ENCODE measurements around the gene MYRFL.

Gene MYRFL

DNA sequence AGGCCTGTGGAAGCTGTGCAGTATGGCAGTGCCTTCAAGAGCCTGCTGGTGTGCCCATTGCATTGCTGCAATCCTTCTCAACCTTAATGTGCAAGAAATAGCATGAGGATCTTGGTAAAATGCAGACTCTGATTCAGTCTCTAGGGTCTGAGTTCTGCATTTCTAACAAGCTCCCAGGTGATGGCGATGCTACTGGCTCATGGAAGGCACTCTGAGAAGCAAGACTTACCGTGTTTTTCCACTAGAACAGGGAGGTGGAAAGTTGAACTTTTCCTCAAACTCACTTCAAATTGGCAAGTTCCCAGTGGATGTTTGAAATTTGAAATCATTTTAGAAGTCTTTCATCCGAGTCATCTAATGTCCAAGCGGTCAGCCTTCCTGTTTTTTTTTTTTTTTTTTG is 55.5 kb downstream of the MYRFL start:
- no peaks in the 10 kb centered on the region for H3K36me3 ChIP-seq (ENCODE audit: control insufficient read depth, insufficient read depth, low read length)
- H3K9ac ChIP-seq (ENCODE audit: low read depth, low read length) = no peak overlapping the region
- no peaks in the 10 kb centered on the region for H3K4me1 ChIP-seq (ENCODE audit: control insufficient read depth, insufficient read depth, low read length)
- H3K9me3 ChIP-seq (ENCODE audit: control insufficient read depth, insufficient read depth, low read length) = no peaks in the 10 kb centered on the region
- H3K27me3 ChIP-seq (ENCODE audit: control insufficient read depth, insufficient read depth, low read length) = no peaks in the 10 kb centered on the region
- no peak overlapping the region for H3K4me3 ChIP-seq (ENCODE audit: low read depth, low read length)

DNA sequence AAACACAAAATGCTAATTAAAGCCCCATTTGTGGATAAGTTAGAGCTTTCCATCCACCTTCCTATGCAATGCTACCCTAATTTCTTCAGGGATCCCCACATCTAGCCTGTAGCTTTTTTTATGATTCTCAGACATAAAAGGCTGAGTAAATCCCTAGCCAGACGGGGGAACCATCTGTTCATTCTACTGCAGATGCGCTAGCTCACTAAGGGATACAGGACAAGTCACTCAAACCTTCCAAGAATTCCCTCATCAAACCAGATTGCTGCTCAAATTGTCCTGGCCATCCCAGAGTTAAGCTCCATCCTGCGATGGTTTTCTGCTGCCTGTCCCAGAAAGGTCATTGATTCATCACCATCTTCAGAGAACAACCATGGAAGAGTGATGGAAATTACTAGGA is 56.7 kb downstream of the MYRFL start:
- H3K9ac ChIP-seq (ENCODE audit: low read depth, low read length) = no peak overlapping the region

DNA sequence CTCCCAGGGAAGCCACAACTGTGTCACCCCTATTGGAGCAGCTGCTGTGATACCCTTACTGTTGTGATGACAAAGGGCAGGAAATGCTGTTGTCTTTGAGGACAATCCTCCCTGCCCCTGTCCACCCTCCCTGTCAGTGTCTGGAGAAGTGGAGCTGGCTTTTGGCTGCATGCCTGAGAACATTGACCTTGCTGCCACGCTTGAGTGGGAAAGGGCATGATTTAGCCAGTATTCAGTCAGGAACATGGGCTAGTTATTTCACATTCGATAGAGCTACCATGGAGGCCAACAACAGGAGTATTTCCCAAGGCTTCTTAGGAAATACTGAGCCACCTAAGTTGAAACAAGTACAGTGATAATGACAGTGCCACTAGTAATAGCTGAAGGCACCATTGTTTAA is 59.4 kb downstream of the MYRFL start:
- Histone ChIP-seq H3K4me3 (ENCODE audit: low read depth, low read length) (no peak overlapping the region), H3K4me1 (ENCODE audit: control insufficient read depth, insufficient read depth, low read length) (no peaks in the 10 kb centered on the region), H3K36me3 (ENCODE audit: control insufficient read depth, insufficient read depth, low read length) (no peaks in the 10 kb centered on the region), H3K9ac (ENCODE audit: low read depth, low read length) (no peak overlapping the region), H3K9me3 (ENCODE audit: control insufficient read depth, insufficient read depth, low read length) (no peaks in the 10 kb centered on the region), H3K27me3 (ENCODE audit: control insufficient read depth, insufficient read depth, low read length) (no peaks in the 10 kb centered on the region)

More for the DNA sequence above, 56.7 kb downstream of the MYRFL start:
- no peak overlapping the region for H3K4me3 ChIP-seq (ENCODE audit: low read depth, low read length)
- H3K27me3 ChIP-seq (ENCODE audit: control insufficient read depth, insufficient read depth, low read length) = no peaks in the 10 kb centered on the region
- H3K4me1 ChIP-seq (ENCODE audit: control insufficient read depth, insufficient read depth, low read length) = no peaks in the 10 kb centered on the region
- H3K9me3 ChIP-seq (ENCODE audit: control insufficient read depth, insufficient read depth, low read length) = no peaks in the 10 kb centered on the region
- H3K36me3 ChIP-seq (ENCODE audit: control insufficient read depth, insufficient read depth, low read length) = no peaks in the 10 kb centered on the region

DNA sequence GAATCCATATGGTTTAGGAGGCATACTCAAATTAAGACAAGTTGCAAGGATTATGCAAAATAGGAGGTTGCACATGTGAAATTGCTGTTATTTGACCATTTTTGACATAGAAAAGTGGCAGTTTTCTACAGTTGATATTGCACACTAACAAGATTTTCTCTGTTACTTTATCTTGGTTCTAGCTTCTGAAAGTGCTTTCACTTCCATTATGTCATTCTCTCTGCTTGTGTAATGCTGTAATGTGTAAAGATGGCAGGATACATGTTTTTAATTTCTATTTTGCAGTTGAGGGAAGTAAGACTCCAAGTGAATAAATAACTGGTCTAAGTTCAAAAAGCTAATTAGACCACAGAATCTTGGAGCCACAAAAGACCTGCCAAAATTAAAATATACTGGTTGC is 60.6 kb downstream of the MYRFL start:
- H3K27me3 ChIP-seq (ENCODE audit: control insufficient read depth, insufficient read depth, low read length) = no peaks in the 10 kb centered on the region
- no peaks in the 10 kb centered on the region for H3K9me3 ChIP-seq (ENCODE audit: control insufficient read depth, insufficient read depth, low read length)
- H3K4me1 ChIP-seq (ENCODE audit: control insufficient read depth, insufficient read depth, low read length) = no peaks in the 10 kb centered on the region
- H3K9ac ChIP-seq (ENCODE audit: low read depth, low read length) = no peak overlapping the region
- no peak overlapping the region for H3K4me3 ChIP-seq (ENCODE audit: low read depth, low read length)
- no peaks in the 10 kb centered on the region for H3K36me3 ChIP-seq (ENCODE audit: control insufficient read depth, insufficient read depth, low read length)

DNA sequence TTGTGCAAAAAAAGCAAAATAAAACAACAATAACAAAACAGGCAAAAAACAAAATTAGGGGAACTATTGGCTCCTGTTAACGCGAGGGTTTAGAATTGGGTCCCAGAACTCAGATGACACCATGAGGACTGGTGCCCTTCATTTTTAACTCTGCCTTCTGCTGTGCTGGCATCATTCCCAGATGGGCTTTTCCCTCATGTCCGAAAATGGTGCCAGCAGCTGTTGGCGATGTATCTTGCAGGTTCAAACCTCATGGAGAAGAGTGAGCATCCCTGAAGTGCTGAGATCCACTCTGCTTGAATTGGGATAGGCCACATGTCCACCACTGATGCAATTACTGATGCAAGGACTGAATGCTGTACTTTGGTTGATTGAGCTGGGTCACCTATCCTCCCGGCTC is 61.1 kb downstream of the MYRFL start:
- Histone ChIP-seq H3K9me3 (ENCODE audit: control insufficient read depth, insufficient read depth, low read length) (no peaks in the 10 kb centered on the region), H3K9ac (ENCODE audit: low read depth, low read length) (no peak overlapping the region), H3K27me3 (ENCODE audit: control insufficient read depth, insufficient read depth, low read length) (no peaks in the 10 kb centered on the region), H3K36me3 (ENCODE audit: control insufficient read depth, insufficient read depth, low read length) (no peaks in the 10 kb centered on the region), H3K4me3 (ENCODE audit: low read depth, low read length) (no peak overlapping the region), H3K4me1 (ENCODE audit: control insufficient read depth, insufficient read depth, low read length) (no peaks in the 10 kb centered on the region)

DNA sequence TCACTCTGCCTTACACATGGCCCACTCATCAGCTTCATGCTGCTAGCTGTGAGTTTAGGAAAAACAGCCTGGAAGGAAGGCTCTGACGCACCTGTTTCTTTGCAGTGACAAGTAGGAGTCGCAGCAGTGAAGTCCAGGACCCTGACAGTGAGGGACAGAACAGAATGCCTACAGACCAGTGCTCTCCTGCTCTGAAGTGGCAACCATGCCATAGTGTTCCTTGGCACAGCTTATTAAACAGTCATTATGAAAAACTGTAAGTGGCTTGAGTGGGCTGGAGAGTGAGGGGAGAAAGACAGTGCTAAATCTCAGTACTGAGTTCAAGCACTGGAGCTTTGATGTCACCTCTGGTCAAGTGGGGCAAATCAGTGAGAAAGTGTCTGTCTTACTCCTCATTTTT is 61.7 kb downstream of the MYRFL start:
- no peak overlapping the region for H3K4me3 ChIP-seq (ENCODE audit: low read depth, low read length)
- H3K4me1 ChIP-seq (ENCODE audit: control insufficient read depth, insufficient read depth, low read length) = no peaks in the 10 kb centered on the region
- H3K27me3 ChIP-seq (ENCODE audit: control insufficient read depth, insufficient read depth, low read length) = no peaks in the 10 kb centered on the region
- no peak overlapping the region for H3K9ac ChIP-seq (ENCODE audit: low read depth, low read length)
- H3K9me3 ChIP-seq (ENCODE audit: control insufficient read depth, insufficient read depth, low read length) = no peaks in the 10 kb centered on the region
- H3K36me3 ChIP-seq (ENCODE audit: control insufficient read depth, insufficient read depth, low read length) = no peaks in the 10 kb centered on the region

DNA sequence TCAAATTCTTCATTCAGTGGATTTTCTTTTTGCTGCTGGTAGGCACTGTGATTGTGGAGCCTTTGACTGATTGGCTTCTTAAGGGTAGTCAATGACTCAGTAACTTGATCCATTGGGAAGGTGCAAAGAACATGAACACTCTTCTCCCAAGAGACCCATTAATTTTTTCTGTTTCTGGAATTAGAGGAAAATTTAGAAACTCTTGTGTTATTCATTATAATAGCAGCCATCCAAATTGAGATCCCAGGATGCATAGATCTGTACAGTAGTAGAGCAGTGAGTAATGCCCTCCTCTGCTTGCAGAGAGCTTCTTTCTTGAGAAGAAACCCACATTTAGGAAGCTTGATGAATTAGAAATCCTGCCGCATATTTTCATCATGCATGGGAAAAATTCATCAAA is 63.9 kb downstream of the MYRFL start:
- H3K4me3 ChIP-seq (ENCODE audit: low read depth, low read length) = no peak overlapping the region
- no peaks in the 10 kb centered on the region for H3K9me3 ChIP-seq (ENCODE audit: control insufficient read depth, insufficient read depth, low read length)
- H3K4me1 ChIP-seq (ENCODE audit: control insufficient read depth, insufficient read depth, low read length) = no peaks in the 10 kb centered on the region
- no peaks in the 10 kb centered on the region for H3K27me3 ChIP-seq (ENCODE audit: control insufficient read depth, insufficient read depth, low read length)
- no peaks in the 10 kb centered on the region for H3K36me3 ChIP-seq (ENCODE audit: control insufficient read depth, insufficient read depth, low read length)
- H3K9ac ChIP-seq (ENCODE audit: low read depth, low read length) = no peak overlapping the region

DNA sequence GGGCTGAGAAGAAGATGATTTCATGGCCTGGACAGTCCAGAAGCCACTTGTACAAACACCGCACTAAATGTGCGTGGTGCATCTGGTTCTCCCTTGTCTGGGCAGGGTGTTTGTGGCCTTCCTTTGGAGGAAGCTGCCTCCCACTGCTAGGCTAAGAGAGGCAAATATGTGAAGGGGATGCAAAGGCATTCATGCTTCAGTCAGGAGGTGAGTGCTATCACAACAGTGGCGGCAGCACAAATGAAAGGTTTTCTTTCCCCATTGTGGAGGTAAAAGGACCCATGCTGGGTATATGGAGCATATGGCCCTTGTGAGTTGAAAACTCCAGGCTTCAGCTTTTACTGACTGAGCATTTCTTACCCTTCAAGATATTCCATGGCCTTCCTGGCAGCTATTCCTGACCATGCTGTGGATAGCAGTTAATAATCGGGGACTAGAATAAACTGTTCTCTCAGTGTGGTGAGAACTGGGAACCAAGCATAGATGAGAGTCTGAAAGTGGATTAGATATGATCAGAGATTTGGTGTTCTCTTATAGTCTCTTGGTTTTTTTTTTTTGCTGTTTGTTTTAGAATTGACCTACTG is 69.9 kb downstream of the MYRFL start:
- Histone ChIP-seq H3K9ac (ENCODE audit: low read depth, low read length) (no peak overlapping the region), H3K4me1 (ENCODE audit: control insufficient read depth, insufficient read depth, low read length) (peaks cover 29% of the 10 kb centered on the region), H3K36me3 (ENCODE audit: control insufficient read depth, insufficient read depth, low read length) (no peaks in the 10 kb centered on the region), H3K27me3 (ENCODE audit: control insufficient read depth, insufficient read depth, low read length) (no peaks in the 10 kb centered on the region), H3K4me3 (ENCODE audit: low read depth, low read length) (no peak overlapping the region), H3K9me3 (ENCODE audit: control insufficient read depth, insufficient read depth, low read length) (no peaks in the 10 kb centered on the region)

DNA sequence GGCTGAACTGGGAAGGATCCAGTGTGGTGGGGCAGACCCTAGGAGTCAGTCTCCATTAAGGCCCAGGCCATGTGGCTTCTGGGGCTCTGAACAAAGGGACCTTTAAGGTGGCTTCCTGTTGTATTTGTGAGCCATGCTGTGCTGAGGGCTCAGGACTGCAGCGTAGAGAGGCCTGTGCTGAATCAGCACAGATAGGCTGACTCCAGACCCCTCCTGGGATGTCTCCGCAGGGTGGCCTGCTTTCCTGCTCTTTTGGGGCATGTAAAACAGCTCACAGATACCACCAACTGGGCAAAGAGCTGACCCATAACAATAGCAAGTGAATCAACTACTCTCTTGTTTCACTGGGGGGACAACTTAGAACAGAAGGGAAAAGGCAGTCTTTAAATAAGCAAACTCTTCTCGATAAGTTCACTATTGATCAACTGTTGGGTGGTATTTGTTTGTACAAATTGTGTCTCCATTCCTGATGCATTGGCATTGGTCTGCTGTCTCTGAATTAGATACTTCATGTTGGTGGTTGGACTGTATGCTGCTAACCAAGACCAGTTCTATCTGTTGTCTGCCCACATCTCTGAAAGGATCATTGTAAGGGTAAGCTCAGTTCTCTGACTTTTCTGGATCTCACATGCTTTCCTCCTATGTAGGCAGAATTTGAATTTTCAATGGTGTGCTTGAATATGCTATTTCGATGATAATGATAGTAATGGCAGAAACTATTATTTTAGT is 71.8 kb downstream of the MYRFL start:
- Histone ChIP-seq H3K36me3 (ENCODE audit: control insufficient read depth, insufficient read depth, low read length) (no peaks in the 10 kb centered on the region), H3K9ac (ENCODE audit: low read depth, low read length) (no peak overlapping the region), H3K27me3 (ENCODE audit: control insufficient read depth, insufficient read depth, low read length) (no peaks in the 10 kb centered on the region), H3K4me1 (ENCODE audit: control insufficient read depth, insufficient read depth, low read length) (peaks cover 29% of the 10 kb centered on the region), H3K9me3 (ENCODE audit: control insufficient read depth, insufficient read depth, low read length) (no peaks in the 10 kb centered on the region), H3K4me3 (ENCODE audit: low read depth, low read length) (no peak overlapping the region)

DNA sequence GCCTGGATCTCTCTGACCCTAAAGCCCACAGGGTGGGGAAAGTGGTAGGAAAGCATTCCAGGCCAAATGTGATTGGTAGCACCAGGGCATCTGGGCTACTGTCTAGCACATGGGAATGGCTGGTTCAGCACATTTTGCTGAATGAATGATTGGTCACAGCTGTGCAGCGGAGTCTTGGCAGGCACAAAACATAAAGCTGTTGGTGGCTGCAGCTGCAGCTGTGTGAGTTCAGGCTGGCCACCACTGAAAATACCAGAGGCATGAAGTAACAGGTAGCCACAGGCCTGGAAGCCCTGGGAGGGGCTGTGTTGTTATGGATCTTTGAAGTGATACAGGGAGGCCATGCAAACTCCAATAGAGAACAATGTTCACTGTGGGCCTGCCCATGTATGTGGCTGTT is 72.7 kb downstream of the MYRFL start:
- Histone ChIP-seq H3K4me3 (ENCODE audit: low read depth, low read length) (no peak overlapping the region), H3K4me1 (ENCODE audit: control insufficient read depth, insufficient read depth, low read length) (peaks cover 29% of the 10 kb centered on the region), H3K9ac (ENCODE audit: low read depth, low read length) (no peak overlapping the region), H3K9me3 (ENCODE audit: control insufficient read depth, insufficient read depth, low read length) (no peaks in the 10 kb centered on the region), H3K36me3 (ENCODE audit: control insufficient read depth, insufficient read depth, low read length) (no peaks in the 10 kb centered on the region), H3K27me3 (ENCODE audit: control insufficient read depth, insufficient read depth, low read length) (no peaks in the 10 kb centered on the region)

DNA sequence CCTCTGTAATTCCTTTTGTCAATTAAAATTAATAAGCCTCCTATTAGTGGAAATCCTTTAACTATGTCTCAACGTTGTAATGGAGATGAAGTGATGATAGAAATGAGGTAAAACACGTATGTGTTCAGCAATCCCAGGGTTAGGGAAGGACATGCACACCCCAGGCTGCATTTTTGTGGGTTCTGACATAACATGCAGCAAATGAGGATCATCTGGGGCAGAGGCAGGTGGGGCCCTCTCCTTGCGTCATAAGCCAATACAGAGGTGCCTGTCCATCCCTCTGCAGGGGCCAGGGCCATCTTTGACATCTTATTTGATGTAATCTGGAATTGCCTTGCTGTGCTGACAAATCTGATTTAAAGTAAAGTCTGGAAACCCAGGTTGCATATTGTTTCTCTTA is 73.2 kb downstream of the MYRFL start:
- peaks cover 29% of the 10 kb centered on the region for H3K4me1 ChIP-seq (ENCODE audit: control insufficient read depth, insufficient read depth, low read length)
- H3K27me3 ChIP-seq (ENCODE audit: control insufficient read depth, insufficient read depth, low read length) = no peaks in the 10 kb centered on the region
- no peak overlapping the region for H3K4me3 ChIP-seq (ENCODE audit: low read depth, low read length)
- no peaks in the 10 kb centered on the region for H3K9me3 ChIP-seq (ENCODE audit: control insufficient read depth, insufficient read depth, low read length)
- no peaks in the 10 kb centered on the region for H3K36me3 ChIP-seq (ENCODE audit: control insufficient read depth, insufficient read depth, low read length)
- no peak overlapping the region for H3K9ac ChIP-seq (ENCODE audit: low read depth, low read length)

DNA sequence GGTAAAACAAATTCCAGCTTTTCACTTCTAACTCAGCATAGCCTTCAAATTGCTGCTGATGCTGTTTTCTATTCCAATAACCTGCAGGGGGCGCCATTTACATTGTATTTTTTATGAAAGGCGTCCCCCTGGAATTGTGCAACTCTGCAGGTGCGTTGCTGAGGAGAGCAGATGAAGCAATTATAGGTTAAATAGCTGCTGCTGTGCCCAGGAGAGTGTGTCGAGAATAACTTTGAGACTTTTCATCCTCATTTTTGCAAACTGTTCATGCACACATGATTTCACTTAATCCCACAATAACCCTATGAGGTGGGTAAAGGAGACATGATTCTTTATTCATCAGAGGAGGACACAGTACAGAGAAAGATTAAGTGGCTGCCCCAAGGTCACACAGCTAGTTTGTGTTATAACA is 75.7 kb downstream of the MYRFL start:
- Histone ChIP-seq H3K36me3 (ENCODE audit: control insufficient read depth, insufficient read depth, low read length) (no peaks in the 10 kb centered on the region), H3K9me3 (ENCODE audit: control insufficient read depth, insufficient read depth, low read length) (no peaks in the 10 kb centered on the region), H3K27me3 (ENCODE audit: control insufficient read depth, insufficient read depth, low read length) (no peaks in the 10 kb centered on the region), H3K4me3 (ENCODE audit: low read depth, low read length) (no peak overlapping the region), H3K9ac (ENCODE audit: low read depth, low read length) (no peak overlapping the region), H3K4me1 (ENCODE audit: control insufficient read depth, insufficient read depth, low read length) (peaks cover 19% of the 10 kb centered on the region)
